ENCODE measurements around the gene LRMDA.

DNA sequence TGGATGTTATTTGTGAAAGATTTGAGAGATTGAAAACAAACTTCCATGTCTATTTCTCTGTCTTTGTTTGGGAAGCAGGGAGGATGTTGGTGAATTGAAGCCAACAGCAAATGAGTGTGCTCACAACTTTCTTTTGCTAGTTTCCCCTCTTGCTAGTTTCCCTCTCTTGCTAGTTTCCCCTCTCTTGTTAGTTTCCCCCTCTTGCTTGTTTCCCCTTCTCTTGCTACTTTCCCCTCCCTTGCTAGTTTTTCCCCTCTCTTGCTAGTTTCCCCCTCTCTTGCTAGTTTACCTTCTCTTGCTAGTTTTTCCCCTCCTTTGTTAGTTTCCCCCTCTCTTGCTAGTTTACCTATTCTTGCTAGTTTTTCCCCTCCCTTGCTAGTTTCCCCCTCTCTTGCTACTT is 613.3 kb downstream of the LRMDA start:
- no peak for TF ChIP-seq CTCF (IDR thresholded peaks at IDR 0.05)
- no peak for TF ChIP-seq POLR2A (IDR thresholded peaks at IDR 0.05)
- no peak for TF ChIP-seq POLR2AphosphoS5 (IDR thresholded peaks at IDR 0.05)
